Loucy (cell line): Measurements from ENCODE around the gene MAP4K3.

Source experiments
- EZH2phosphoT487 ChIP-seq: fragments of 200-600 bp; IDR thresholded peaks from 2 replicates; pipeline ENCODE4 v1.6.1; 2018; ENCODE audit warnings: antibody characterized with exemption, mild to moderate bottlenecking, moderate library complexity, borderline replicate concordance
- TF ChIP-seq, protein P1 (sequence below): fragments of 200-600 bp; sonication (generic); conservative IDR thresholded peaks from 2 replicates; pipeline ENCODE4 v1.5.1; 2014; ENCODE audit warnings: mild to moderate bottlenecking, antibody characterized with exemption, low read length

DNA sequence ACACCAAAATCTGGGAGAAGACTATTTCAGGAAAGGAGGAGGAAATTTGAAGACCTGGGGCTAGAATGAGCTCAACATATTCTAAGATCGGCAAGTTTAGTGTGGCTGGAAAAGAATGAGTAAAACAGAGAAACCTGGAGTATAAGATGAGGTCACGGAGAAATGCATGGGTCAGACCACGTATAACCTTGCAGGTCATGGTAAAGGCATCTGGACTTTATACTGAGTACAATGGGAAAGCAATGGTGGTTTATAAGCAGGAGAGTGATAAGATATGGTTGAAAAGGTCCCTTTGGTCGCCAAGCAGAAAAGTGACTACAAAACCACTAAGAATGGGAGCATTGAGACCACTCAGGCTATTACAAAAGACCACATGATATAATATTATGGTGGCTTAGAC is 102.1 kb downstream of the MAP4K3 start:
- TF ChIP-seq, protein P1, sequence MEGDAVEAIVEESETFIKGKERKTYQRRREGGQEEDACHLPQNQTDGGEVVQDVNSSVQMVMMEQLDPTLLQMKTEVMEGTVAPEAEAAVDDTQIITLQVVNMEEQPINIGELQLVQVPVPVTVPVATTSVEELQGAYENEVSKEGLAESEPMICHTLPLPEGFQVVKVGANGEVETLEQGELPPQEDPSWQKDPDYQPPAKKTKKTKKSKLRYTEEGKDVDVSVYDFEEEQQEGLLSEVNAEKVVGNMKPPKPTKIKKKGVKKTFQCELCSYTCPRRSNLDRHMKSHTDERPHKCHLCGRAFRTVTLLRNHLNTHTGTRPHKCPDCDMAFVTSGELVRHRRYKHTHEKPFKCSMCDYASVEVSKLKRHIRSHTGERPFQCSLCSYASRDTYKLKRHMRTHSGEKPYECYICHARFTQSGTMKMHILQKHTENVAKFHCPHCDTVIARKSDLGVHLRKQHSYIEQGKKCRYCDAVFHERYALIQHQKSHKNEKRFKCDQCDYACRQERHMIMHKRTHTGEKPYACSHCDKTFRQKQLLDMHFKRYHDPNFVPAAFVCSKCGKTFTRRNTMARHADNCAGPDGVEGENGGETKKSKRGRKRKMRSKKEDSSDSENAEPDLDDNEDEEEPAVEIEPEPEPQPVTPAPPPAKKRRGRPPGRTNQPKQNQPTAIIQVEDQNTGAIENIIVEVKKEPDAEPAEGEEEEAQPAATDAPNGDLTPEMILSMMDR = no peak
- no peak for TF ChIP-seq EZH2phosphoT487
